HG03025 (cell line): ENCODE results near the gene PRSS22.
A peak's percentile ranks its signal among the peaks of the same experiment; 100 is the strongest.
"Not testable (repeated sequence)": the region's sequence is repeated elsewhere in the genome, so short reads cannot be mapped to it uniquely, and the experiment has no call there.

Experiments used
- ATAC-seq: cut with Tn5 transposase; IDR thresholded peaks from one replicate; pipeline ENCODE4 v1.9.1; 2021; ENCODE audit warnings: mild to moderate bottlenecking, moderate library complexity; ENCODE audit not compliant: unreplicated experiment, low FRiP score

The PRSS22 gene, protein sequence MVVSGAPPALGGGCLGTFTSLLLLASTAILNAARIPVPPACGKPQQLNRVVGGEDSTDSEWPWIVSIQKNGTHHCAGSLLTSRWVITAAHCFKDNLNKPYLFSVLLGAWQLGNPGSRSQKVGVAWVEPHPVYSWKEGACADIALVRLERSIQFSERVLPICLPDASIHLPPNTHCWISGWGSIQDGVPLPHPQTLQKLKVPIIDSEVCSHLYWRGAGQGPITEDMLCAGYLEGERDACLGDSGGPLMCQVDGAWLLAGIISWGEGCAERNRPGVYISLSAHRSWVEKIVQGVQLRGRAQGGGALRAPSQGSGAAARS

DNA sequence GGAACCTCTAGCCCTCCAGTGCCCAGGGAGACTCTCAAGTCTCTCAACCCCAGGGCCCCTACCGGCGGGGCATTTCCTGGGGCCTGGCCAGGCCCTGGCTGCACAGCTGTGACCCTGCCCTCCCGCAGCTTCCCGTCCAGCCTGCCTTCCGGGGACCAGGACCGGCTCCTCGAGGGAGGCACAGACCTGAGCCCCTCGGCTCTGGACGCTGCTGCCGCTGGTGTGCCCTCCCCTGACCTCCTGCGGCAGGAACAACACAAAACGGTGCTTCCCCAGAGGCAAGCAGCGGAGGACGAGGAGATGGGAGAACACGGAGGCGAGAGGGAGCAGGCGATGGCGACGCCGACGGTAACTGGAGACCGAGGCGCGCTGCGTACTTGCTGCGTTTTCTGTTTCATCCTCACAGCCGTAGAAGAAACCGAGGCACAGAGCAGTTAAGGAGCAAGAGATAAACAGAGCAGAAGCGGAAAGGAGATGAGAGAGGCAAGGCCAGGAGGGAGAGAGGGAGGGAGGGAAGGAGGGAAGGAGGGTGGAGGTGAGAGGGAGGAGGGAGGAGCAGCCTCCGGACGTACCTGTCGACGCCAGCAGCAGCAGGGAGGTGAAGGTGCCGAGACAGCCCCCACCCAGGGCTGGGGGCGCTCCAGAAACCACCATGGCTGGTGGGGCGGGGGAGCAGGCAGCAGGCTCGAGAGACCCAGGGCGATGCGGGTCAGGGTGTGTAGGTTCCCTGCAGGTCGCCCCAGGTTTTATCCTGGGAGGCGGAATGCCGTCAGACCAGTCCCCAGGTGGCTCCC is at the start of gene PRSS22:
PRSS22 (minus strand) TSS at position 720 of the 794 bp plus-strand sequence; CDS start at position 654, 66 bp downstream.
- no peak for ATAC-seq

DNA sequence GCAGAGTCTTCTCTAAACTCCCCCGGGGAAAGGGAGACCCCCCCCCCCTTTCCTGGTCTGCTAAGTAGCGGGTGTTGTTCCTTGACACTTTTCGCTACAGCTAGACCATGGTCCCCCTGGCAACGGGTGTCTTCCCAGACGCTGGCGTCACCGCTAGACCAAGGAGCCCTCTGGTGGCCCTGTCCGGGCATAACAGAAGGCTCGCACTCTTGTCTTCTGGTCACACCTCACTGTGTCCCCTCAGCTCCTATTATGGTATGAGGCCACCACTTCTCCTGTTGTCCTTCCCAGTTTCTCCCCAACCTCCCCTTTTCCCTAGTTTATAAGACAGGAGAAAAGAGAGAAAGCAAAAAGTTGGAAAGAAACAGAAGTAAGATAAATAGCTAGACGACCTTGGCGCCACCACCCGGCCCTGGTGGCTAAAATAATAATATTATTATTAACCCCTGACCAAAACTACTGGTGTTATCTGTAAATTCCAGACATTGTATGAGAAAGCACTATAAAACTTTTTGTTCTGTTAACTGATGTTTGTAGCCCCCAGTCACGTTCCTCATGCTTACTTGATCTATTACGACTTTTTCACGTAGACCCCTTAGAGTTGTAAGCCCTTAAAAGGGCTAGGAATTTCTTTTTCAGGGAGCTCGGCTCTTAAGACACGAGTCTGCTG is 49.2 kb upstream of the PRSS22 start:
- not testable (repeated sequence) for ATAC-seq

DNA sequence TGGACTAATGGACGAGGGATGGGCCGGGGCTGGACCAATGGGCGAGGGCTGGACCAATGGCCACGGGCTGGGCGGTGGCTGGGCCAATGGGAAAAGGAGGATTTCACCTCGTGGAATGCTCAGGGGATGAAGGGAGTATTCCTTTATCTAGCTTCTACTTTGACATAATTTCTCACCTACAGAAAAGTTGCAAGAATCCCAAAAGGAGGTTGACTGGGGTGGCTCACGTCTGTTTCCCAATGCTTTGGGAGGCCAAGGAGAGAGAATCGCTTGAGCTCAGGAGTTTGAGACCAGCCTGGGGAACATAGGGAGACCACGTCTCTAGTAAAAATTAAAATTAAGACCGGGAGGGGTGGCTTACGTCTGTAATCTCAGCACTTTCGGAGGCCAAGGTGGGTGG is 48.0 kb upstream of the PRSS22 start:
- no peak for ATAC-seq

DNA sequence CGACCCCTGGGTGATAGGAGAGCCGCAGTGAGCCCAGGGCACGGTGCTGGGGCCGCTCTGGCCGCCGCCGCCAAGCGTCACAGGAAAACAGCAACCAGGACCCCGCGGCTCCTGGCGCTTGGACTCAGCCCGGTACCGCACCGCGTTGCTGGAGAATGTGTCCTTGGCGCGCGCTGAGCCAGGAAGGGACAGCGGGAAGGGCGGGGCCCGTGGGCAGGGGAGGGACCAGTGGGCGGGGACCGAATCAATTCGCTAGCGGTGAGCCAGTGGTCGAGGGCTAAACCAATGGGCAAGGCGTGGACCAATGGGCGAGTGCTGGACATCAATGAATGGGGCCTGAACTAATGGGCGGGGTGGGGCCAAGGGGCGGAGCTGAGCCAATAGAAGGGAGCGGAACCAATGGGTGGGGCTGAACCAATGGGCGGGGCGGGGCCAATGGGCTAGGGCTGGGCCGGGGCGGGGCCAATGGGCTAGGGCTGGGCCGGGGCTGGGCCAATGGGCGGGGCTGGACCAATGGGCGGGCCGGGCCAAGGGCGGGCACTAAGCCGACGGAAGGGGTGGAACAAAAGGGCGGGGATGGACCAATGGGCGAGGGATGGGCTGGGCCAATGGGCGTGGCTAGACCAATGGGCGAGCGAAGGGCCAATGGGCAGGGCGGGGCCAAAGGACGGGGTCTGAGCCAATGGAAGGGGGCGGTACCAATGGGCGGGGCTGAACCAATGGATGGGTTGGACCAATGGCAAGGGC is 47.4 kb upstream of the PRSS22 start:
- peak; percentile 69 for ATAC-seq

DNA sequence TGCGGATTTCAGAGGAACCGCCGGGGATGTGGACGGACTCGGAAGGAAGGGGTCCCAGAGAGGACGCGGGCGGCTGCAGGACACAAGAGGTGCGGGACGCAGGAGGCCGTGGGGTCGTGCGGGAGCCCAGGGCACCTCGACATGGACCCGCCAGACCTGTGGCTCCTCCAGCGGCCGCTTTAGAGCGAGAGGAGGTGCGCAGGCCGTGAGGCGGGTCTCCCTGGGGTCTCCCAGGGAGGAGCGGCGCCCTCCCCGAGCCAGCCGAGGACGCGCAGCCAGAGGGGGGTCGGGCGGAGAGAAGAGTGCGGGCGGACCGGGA is 46.9 kb upstream of the PRSS22 start:
- ATAC-seq = peak; percentile 24

DNA sequence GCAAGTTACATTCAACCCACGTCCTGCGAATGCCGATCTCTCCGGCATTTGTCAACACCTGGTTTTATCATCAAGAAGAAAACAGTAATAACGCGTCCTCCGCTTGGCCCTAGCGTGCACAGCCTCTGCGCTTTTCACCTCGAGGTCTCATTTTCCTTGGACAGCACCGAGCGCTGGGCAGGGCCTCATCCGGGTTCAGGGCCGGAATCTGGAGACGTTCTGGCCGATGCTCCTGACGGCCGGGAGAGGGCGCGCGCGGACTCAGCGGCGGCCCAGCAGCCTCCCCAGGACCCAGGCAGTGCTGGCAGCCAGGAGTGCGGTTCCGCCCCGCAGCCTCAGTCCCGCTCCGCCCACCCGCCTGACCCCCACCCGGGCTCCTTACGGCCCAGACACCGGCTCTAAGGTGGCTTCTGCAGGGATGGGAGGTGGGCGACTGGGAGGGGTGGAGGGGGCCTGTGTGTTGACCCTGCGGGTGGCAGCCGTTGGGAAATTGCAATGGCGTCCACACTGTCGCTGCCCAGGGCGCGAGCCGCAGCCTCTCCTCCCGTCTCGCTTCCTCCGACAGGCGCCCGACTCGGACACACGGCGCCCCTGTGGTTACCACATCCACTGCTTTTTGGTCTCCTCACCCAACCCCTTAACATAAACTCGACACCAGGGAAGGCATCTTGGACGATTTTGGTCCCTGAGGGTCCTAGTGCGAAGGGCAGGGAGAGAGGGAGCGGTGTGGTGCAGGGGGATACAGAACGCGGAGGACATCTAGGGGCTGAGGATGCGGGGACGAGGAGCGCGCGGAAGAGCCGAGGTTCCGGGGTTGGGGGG is 46.3 kb upstream of the PRSS22 start:
- peak; percentile 34 for ATAC-seq

DNA sequence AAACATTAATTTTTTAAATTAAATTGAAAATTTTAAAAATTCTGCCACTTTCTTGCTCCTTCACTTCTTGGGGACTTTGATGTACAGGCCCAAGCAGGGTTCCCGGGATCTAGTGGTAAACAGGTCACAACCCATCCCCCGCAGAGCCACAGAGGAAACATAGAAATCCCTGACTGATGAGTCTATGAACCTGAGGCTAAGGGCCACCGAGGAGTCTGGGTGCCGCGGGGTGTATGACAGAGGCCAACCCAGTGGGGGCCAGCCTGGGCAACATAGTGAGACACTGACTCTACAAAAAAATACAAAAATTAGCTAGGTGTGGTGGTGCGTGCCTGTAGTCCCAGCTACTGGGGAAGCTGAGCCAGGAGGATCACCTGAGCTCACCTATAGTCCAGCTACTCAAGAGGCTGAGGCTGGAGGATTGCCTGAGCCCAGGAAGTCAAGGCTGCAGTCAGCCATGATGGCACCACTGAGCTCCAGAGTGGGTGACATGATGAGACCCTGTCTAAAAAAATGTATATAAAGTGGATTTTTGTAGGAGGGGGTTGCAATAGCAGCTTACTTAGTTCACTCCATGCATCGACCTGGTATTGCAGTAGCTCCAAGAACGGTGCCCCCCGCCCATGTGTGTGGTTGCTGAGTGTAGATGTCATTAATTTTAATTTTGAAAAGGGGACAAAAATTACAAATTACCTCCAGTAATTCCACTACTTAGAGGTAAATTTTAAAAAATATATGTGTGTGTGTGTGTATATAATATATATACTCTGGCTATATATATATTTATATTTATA is 44.6 kb upstream of the PRSS22 start:
- ATAC-seq = no peak

DNA sequence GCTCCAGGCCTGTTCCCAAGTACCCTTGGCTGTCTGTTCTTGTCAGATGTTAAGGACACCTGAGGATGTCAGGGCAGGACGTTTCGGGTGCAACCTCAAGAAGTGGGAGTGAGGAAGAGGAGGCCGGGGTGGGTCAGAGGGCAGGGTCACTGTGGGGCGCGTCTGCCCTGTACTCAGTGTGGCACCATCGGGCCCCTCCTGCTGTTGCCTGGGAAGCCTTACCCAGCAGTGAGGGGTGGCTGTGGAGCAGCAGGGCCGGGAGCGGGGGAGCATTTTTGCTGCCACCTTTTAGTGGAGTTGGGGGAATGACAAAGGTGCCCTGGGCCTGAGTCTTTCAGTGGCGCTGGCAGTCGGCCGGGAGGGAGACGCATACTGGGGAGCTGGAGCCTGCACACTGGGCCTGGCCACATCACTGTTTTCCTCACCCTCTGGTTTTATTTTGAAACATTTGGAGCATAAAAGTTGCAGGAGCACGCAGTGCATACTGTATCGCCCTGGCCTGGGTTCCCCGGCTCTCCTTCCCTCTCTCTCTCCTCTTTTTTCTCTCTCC is 42.6 kb upstream of the PRSS22 start:
- ATAC-seq = no peak

DNA sequence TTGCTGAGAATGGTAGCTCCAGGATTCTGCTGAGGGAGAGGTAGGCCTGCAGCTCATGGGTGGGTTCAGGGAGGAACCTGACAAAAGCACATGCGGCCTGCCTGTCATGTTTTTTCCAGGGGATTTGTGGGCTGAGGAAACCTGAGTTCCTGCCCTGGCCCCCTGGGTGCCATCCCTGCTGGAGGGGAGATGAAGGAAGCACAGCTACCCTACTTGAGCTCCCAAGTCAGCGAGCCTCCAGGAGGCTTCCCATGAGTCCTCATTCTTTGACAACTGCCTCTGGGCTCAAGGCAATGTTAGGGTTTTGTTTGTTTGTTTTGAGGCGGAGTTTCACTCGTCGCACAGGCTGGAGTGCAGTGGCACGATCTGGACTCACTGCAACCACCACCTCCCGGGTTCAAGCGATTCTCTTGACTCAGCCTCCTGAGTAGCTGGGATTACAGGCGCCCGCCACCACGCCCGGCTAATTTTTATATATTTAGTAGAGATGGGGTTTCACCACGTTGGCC is 41.6 kb upstream of the PRSS22 start:
- no peak for ATAC-seq

DNA sequence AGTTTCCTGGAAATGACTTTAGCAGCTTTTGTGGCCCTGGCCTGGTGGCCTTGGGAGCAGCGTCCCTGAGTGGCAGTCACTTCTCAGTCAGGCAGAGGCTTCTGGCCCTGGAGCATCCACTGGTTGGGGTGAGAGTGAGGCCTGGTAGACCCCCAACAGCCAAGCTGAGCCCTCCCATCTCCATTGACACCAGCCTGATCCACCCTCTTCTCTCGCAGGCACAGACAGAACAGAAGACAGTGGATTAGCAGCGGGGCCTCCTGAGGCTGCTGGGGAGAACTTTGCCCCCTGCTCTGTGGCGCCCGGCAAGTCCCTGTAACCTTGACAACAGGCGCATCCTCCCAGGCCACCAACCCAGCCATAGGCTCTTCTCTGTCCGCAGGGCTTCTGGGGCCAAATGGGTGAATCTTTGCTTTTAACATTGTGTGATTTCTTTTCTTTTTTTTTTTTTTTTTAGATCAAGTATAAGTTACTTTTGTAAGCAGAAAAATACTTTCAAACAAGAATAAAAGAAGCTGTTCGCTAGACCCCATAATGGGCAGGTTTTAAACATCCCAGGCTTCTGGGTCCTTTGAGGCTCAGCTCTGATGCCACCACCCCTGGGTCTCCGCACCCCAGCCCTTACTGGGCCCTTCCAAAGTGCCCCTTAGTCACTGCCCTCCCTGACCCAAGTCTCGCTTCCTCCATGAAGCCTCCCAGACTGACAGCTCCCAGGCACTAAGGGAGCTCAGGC is 41.0 kb upstream of the PRSS22 start:
- no peak for ATAC-seq

DNA sequence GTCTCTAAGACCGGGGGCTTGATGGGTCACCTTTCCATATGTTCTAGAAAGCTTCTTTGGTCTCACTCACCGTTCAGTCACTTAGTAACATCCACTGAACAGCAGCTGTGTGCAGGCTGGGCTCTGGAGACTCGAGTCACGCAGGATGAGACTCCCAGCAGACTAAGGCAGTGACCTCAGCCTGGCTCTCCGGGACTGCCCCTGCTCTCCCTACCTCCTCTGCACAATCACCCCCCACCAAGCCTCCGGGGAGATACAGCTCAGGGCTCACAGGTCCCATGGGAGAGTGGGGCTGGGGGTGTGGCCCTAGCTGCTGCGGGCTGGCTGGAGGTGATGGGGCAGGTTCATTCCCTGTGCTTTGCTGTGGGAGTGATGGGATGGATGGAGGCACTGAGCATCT is 39.1 kb upstream of the PRSS22 start:
- ATAC-seq = no peak

DNA sequence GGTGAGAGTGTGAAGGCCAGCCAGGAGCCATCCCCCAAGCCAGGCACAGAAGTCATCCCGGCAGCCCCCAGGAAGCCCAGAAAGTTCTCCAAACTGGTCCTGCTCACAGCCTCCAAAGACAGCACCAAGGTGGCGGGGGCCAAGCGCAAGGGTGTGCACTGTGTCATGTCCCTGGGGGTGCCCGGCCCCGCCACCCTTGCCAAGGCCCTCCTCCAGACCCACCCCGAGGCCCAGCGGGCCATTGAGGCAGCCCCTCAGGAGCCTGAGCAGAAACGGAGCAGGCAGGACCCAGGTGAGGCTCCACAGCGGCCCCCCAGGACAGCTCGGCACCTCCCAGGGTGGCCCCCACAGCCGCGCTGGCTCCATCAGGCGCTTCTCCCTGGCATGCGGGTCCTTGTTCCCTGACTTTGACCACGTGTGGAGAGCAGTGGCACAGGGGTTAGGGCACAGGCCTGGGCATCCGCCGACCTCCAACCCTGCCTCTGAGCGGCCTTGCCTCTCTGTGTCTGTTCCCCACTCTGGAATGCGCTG is 38.6 kb upstream of the PRSS22 start:
- no peak for ATAC-seq

DNA sequence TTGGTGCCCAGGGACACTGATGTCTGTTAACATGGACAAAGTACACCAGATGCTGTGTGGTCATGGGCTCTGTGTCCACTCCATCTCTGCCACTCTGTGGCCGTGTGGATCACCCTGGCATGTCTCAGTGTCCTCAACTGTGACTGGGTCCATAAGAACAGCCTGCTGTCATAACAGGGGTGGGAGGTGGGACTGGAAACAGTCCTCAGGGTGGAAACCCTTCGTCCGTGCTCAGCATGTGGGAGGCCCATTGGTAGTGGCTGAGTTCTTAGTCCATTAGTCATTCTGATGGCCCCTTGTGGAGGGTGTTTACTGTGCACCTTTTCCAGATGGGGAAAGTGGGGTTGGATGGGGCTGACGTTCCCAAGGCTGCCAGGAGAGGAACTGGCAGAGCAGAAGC is 37.8 kb upstream of the PRSS22 start:
- no peak for ATAC-seq

DNA sequence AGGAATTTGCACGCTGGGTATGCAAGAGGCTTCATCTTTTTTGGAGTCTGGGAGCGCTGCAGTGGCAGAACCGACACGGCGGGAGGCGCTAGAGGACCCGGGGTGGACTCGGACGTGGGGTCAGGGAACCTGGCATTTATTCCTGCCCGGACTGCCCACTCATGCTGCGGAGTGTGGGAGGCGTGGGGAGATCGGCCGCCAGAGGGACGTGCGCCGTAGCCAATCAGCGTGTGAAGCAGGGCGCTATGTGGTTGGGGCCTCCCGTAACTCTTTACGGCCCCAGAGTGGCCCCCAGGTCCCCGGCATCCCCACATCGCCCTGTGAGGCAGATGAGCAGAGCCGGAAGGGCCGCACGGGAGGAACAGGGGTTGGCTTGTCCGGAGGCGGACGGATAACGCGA is 36.3 kb upstream of the PRSS22 start:
- no peak for ATAC-seq

DNA sequence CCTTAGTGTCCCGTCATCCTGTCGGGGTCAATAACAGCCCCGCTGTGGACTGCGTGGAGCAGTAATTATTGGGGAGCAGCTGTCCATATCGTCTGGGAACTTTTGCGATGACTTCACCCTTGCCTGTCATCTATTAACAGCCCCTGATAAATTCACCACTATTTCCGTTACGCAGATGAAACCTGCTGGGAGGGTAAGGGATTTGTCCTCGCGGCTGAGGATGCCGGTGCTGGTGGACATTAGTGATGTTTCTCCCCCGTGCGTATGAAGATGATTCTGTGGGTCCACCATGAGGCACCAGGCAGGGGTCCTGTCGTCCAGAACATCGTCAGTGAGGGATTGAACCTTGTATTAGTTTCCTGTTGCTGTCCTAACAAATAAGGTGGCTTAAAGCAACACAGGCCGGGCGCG is 26.1 kb upstream of the PRSS22 start:
- ATAC-seq = no peak

DNA sequence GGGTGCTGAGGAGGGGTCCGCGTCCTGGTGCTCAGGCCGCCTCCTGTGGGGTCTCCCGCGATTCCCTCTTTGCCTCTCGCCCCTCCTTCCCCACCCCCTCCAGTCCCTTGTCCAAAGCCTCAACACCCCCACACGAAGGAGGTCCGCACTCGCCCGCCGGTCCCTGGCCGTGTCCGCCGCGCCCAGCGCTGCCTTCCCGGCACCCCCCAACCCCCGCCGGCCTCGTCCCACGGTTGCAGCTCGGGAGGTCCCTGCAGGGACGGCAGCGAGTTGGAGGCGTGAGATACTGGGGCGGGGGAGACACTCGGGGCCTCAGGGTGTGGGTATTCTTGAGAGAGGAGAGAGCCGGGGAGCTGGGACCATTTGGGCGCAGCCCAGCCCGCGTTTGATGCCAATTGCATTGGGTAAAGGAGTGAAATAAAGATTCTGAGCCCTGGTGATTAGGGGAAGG is 25.5 kb upstream of the PRSS22 start:
- ATAC-seq = no peak

DNA sequence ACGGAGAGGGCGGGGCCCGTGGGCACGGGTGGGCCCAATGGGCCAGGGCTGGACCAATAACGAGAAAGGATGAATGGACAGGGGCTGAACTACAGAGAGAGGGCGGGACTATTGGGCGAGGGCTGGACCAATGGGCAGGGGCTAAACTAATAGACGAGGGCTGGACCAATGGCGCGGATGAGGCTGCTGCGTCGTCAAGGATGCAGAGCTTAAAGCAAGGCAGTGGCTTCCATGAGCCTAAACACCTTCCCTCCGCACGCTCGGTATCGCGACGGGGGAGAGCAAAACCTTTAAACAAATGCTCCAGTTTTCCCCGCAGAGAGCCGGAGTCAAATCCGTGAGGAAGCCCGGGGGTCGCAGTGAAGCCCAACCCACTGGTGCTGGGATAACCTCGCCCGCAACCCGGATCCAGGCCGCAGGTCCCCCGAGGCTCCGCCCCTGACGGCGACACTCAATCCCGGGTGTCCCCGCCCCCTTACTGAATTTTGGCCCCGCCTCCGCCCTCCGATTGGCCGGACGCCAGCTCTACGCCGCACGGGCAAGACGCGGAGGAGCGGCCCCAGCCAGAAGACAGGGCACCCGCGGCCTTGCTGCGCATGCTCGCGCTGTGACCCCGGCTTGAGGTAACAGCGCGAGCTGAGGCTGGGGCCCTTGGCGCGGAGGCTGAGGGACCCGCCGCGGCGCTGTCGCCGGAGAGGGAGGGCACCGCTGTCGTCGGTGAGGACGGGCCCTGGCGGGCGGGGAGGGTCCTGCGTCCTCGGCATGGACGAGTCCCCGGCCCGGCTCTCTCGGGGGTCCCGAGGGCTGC is 24.9 kb upstream of the PRSS22 start, which contains the start of gene FLYWCH2:
FLYWCH2 (plus strand) TSS at position 566 of the 808 bp plus-strand sequence. CDS start 13,235 bp downstream, outside the sequence.
- peak; percentile 78 for ATAC-seq
